Kidney (tissue), 14 donors: ENCODE results near the gene DRD5. TPM values are rescaled to one million over a fixed set of nuclear protein-coding genes. Genes with fewer than 3 reads are reported as not detected.

Experiments used
- DNase-seq, 5 donors: peaks; one replicate each; pipeline ENCODE4 v3.0.0-alpha.2; 2013 to 2020
- FAIRE-seq: peaks from 2 replicates; lab custom pipeline; 2012; peaks lifted over from hg19 to GRCh38; lab: Jason Lieb, UNC
- H3K27ac ChIP-seq, 2 donors: one replicate each; pipeline ENCODE4 v1.7.0; 2013; ENCODE audit warnings: low read depth in 2 of 2, low read length in 2 of 2, inconsistent platforms in 1 of 2
- H3K27me3 ChIP-seq: one replicate; pipeline ENCODE4 v1.7.1; 2013; ENCODE audit warnings: low read length, inconsistent platforms; ENCODE audit not compliant: control insufficient read depth, insufficient read depth
- H3K36me3 ChIP-seq, 3 donors: one replicate each; pipeline versions ENCODE4 v1.7.0 to v1.7.1; 2013; ENCODE audit warnings: low read length in 3 of 3, control low read depth in 1 of 3, inconsistent platforms in 1 of 3; ENCODE audit not compliant: insufficient read depth in 3 of 3, control insufficient read depth in 2 of 3
- H3K4me1 ChIP-seq, 3 donors: one replicate each; pipeline versions ENCODE4 v1.7.0 to v1.7.1; 2013; ENCODE audit warnings: low read length in 3 of 3, inconsistent platforms in 1 of 3, low read depth in 1 of 3; ENCODE audit not compliant: control insufficient read depth in 2 of 3, insufficient read depth in 2 of 3
- H3K4me3 ChIP-seq, 3 donors: one replicate each; pipeline versions ENCODE4 v1.7.0 to v1.8.1; 2013; ENCODE audit warnings: low read length in 3 of 3, control low read depth in 1 of 3, inconsistent platforms in 1 of 3
- H3K9ac ChIP-seq, 3 donors: one replicate each; pipeline versions ENCODE4 v1.7.0 to v1.7.1; 2013; ENCODE audit warnings: low read length in 3 of 3, control low read depth in 1 of 3, inconsistent platforms in 1 of 3
- H3K9me3 ChIP-seq, 3 donors: one replicate each; pipeline versions ENCODE4 v1.7.0 to v1.7.1; 2013; ENCODE audit warnings: low read length in 3 of 3, control low read depth in 1 of 3, inconsistent platforms in 1 of 3; ENCODE audit not compliant: control insufficient read depth in 2 of 3, insufficient read depth in 1 of 3
- CTCF ChIP-seq: IDR thresholded peaks from 3 replicates; pipeline ENCODE4 v1.5.1; 2012; ENCODE audit warnings: mild to moderate bottlenecking, moderate library complexity, borderline replicate concordance; ENCODE audit not compliant: insufficient read depth; ENCODE audit errors: extremely low read depth
- intact Hi-C: fragments of 100-400 bp; cut with DNase I; formaldehyde crosslinking; loops from one replicate; pipeline ENCODE4 v1.11.1; 2022
- polyA plus RNA-seq: library from polyadenylated mRNA; stranded (reverse); fragments of 350-450 nt; fragmentation: Illumina TruSeq; extraction: RNeasy Lipid Tissue Mini Kit (QIAGEN cat#74804); gene quantifications from one replicate; pipeline ENCODE4 v1.2.3, GENCODE V29; 2014; ENCODE audit warnings: low read depth, low replicate concordance; ENCODE audit not compliant: insufficient read depth
- total RNA-seq: library from RNA; stranded (reverse); fragmentation: NEBNext Ultra II Directional; extraction: Animal tissue kit (Norgen Biotek cat#: 25700); gene quantifications from one replicate; pipeline ENCODE4 v1.2.1, GENCODE V29; 2021
- donor health status: control.
- donor health status: control.
- donor health status: control.
- donor health status: control.
- donor health status: control.
- donor health status: DM: yes; HTN: yes; CAD: no.
- donor health status: Normal renal cell carcinoma (clear cell type).

Gene DRD5
- total and polyA plus RNA-seq, 2 donors from 2014 or later: not detected

- no peak for FAIRE-seq
- intact Hi-C loops: no loop called here
- Histone ChIP-seq H3K4me1 (no peaks in the 10 kb centered on the region), H3K36me3 (peaks cover 0 to 2% (median 0%) of the 10 kb centered on the region in 3 donors), H3K27me3 (no peaks in the 10 kb centered on the region), H3K9me3 (no peaks in the 10 kb centered on the region), H3K9ac (no peak overlapping the region), H3K27ac (no peak overlapping the region), H3K4me3 (no peak overlapping the region)
- no peak for TF ChIP-seq CTCF
- DNase-seq: no peak
Measured at GRCh38 chr4:9826551-9826950, 45.1 kb downstream of the DRD5 start.

- no peaks in the 10 kb centered on the region for H3K27me3 ChIP-seq
- no peak for TF ChIP-seq CTCF
- H3K36me3 ChIP-seq: peaks cover 0 to 6% (median 0%) of the 10 kb centered on the region in 3 donors
- H3K27ac ChIP-seq: no peak overlapping the region
- intact Hi-C loops: no loop called here
- no peak overlapping the region for H3K9ac ChIP-seq
- no peaks in the 10 kb centered on the region for H3K9me3 ChIP-seq
- no peak overlapping the region for H3K4me3 ChIP-seq
- DNase-seq (no peak), FAIRE-seq (no peak)
- H3K4me1 ChIP-seq: no peaks in the 10 kb centered on the region
Measured at GRCh38 chr4:9832640-9833039, 51.2 kb downstream of the DRD5 start.

GRCh38 chr4:9833421-9833820, 52.0 kb downstream of the DRD5 start:
- Histone ChIP-seq H3K9ac (no peak overlapping the region), H3K27ac (no peak overlapping the region), H3K9me3 (no peaks in the 10 kb centered on the region), H3K27me3 (no peaks in the 10 kb centered on the region), H3K36me3 (peaks cover 0 to 6% (median 0%) of the 10 kb centered on the region in 3 donors), H3K4me1 (no peaks in the 10 kb centered on the region), H3K4me3 (no peak overlapping the region)
- intact Hi-C loops: no loop called here
- FAIRE-seq (no peak), DNase-seq (no peak)
- no peak for TF ChIP-seq CTCF

Other genes starting within 250 kb of the DRD5 start
- gene SLC2A9, start 239.9 kb downstream of the DRD5 start, total RNA-seq: 47.6 TPM
- 41.5 TPM for gene SLC2A9, start 239.9 kb downstream of the DRD5 start, polyA plus RNA-seq